Sigmoid colon (tissue), 7 donors: ENCODE measurements around the gene OR52W1. TPM values are rescaled to one million over a fixed set of nuclear protein-coding genes. Genes with fewer than 3 reads are reported as not detected.
A peak's percentile ranks its signal among the peaks of the same experiment; 100 is the strongest.

Source experiments
- DNase-seq: peaks from one replicate; pipeline ENCODE4 v3.0.0-alpha.2; 2019
- H3K27ac ChIP-seq, 4 donors: fragments of 200-600 bp; sonication (generic); one replicate each; pipeline ENCODE4 v1.5.1; 2016 to 2019; ENCODE audit warnings: mild to moderate bottlenecking in 1 of 4
- H3K27me3 ChIP-seq, 3 donors: fragments of 200-600 bp; sonication (generic); one replicate each; pipeline ENCODE4 v1.5.1; 2019; ENCODE audit warnings: mild to moderate bottlenecking in 1 of 3
- H3K36me3 ChIP-seq, 4 donors: fragments of 200-600 bp; sonication (generic); one replicate each; pipeline ENCODE4 v1.5.1; 2016 to 2019
- H3K4me1 ChIP-seq, 4 donors: fragments of 200-600 bp; sonication (generic); one replicate each; pipeline ENCODE4 v1.5.1; 2017 to 2019
- H3K4me3 ChIP-seq, 4 donors: fragments of 200-600 bp; sonication (generic); one replicate each; pipeline ENCODE4 v1.5.1; 2017 to 2019; ENCODE audit warnings: mild to moderate bottlenecking in 2 of 4, moderate library complexity in 1 of 4
- H3K9me3 ChIP-seq, 4 donors: fragments of 200-600 bp in 3 of 4; sonication (generic) in 3 of 4; one replicate each; pipeline versions ENCODE4 v1.5.1 to v1.6.1; 2013 to 2019
- CTCF ChIP-seq, 4 experiments: fragments of 450-650 bp in 3 of 4; fragments of 200-600 bp in 1 of 4; IDR thresholded peaks; one replicate each; pipeline ENCODE4 v1.5.1; 2016 to 2019; ENCODE audit warnings: antibody characterized with exemption in 4 of 4, mild to moderate bottlenecking in 3 of 4, moderate library complexity in 2 of 4
- EP300 ChIP-seq, 4 donors: sonication (generic); formaldehyde crosslinking; IDR thresholded peaks; one replicate each; pipeline ENCODE4 v1.6.1; 2017; ENCODE audit warnings: antibody characterized with exemption in 4 of 4
- POLR2A ChIP-seq, 2 donors: fragments of 450-650 bp; IDR thresholded peaks; one replicate each; pipeline ENCODE4 v1.6.1; 2016; ENCODE audit warnings: antibody characterized with exemption in 2 of 2, mild to moderate bottlenecking in 2 of 2, moderate library complexity in 2 of 2
- POLR2AphosphoS5 ChIP-seq, 4 donors: sonication (generic); formaldehyde crosslinking; IDR thresholded peaks; one replicate each; pipeline ENCODE4 v1.6.1; 2017; ENCODE audit warnings: antibody characterized with exemption in 4 of 4
- WGBS, 2 donors: extraction: QIAGEN DNeasy Blood & Tissue Kit; methylation state at CpG; one replicate each; pipeline ENCODE4 v1.1.7; 2013; 5-methylcytosine and 5-hydroxymethylcytosine counted together
- intact Hi-C: fragments of 100-400 bp; cut with DNase I; formaldehyde crosslinking; loops from one replicate; pipeline ENCODE4 v1.15.1; 2023
- polyA plus RNA-seq, 3 donors: library from polyadenylated mRNA; stranded (reverse); fragments of 200-250 nt; gene quantifications; one replicate each; pipeline ENCODE4 v1.2.3, GENCODE V29; 2013
- total RNA-seq, 4 donors: library from RNA; depleted of rRNA; stranded (reverse); fragments of >200 nt; gene quantifications; one replicate each; pipeline ENCODE4 v1.1.0, GENCODE V29; 2016
- donor health status: healthy with polysubstance abuse.
- donor health status: Bipolar disorder and iron deficiency.
- donor health status: healthy.

The OR52W1 gene
- total and polyA plus RNA-seq, 7 donors, result not detected

DNA sequence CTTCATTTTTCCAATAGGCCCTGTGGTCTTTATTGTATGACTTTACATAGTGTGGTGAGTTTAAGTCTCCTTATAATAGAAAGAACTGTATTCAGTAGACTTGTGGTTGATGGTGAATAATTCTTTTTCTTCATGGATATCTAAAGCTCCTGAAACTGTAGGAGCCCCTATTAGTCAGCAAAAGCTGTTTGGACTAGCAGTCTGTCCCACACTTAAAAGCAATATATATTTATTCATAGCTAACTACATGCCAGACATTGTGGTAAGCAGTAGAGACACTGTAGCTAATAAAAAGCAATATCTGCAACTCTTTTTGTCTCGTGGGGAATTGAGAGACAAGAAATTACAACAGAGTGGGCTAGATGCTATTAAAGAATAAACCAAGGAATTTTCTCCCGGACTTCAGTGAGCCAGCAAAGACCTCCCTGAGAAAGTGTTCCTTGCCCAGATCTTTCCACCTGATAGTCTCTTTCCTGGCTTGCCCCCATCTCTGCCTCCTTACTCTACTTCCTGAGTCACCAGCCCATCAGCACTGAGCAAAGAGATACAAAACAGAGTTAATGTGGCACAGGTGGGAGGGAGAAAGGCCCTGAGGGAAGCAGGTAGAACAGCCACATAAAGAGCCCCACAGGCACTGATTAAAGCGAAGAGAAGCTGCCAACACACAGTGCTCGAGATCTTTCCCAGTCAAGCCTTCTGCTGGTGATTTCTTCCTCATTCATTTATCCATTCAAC lies 1.4 kb upstream of the OR52W1 start:
- Histone ChIP-seq H3K9me3 (no peaks in the 10 kb centered on the region), H3K36me3 (no peaks in the 10 kb centered on the region), H3K4me1 (no peaks in the 10 kb centered on the region), H3K27me3 (no peaks in the 10 kb centered on the region), H3K4me3 (no peak overlapping the region), H3K27ac (no peak overlapping the region)
- no peak for DNase-seq
- TF ChIP-seq CTCF (IDR thresholded peaks at IDR 0.05) (no peak), POLR2A (IDR thresholded peaks at IDR 0.05) (no peak), EP300 (IDR thresholded peaks at IDR 0.05) (no peak), POLR2AphosphoS5 (IDR thresholded peaks at IDR 0.05) (no peak)
- intact Hi-C loops, result no loop called here
- WGBS, 2 donors, result 83 to 91% methylated on average over 4 of the region's 4 CpGs

- TF ChIP-seq POLR2AphosphoS5 (IDR thresholded peaks at IDR 0.05) (peak in 1 of 4 donors; percentile 40), CTCF (IDR thresholded peaks at IDR 0.05) (no peak)
Observed at GRCh38 chr11:6200975-6201374, 2.0 kb downstream of the OR52W1 start.

GRCh38 chr11:6201481-6201880 lies 2.5 kb downstream of the OR52W1 start:
- Histone ChIP-seq H3K27me3 (no peaks in the 10 kb centered on the region), H3K4me1 (peaks cover 0 to 9% (median 3%) of the 10 kb centered on the region in 4 donors), H3K9me3 (no peaks in the 10 kb centered on the region), H3K27ac (no peak overlapping the region), H3K36me3 (peaks cover 0 to 7% (median 0%) of the 10 kb centered on the region in 4 donors), H3K4me3 (no peak overlapping the region)
- DNase-seq, result no peak
- TF ChIP-seq EP300 (IDR thresholded peaks at IDR 0.05) (no peak), POLR2A (IDR thresholded peaks at IDR 0.05) (no peak), POLR2AphosphoS5 (IDR thresholded peaks at IDR 0.05) (no peak), CTCF (IDR thresholded peaks at IDR 0.05) (no peak)
- WGBS, 2 donors, result 79 to 82% methylated on average over 2 of the region's 2 CpGs
- intact Hi-C loops, result no loop called here

More at GRCh38 chr11:6200975-6201374, 2.0 kb downstream of the OR52W1 start:
- DNase-seq, result no peak
- Histone ChIP-seq H3K9me3 (no peaks in the 10 kb centered on the region), H3K4me1 (peaks cover 0 to 4% (median under 1%) of the 10 kb centered on the region in 4 donors), H3K27me3 (no peaks in the 10 kb centered on the region), H3K4me3 (no peak overlapping the region), H3K36me3 (peaks cover 0 to 7% (median 0%) of the 10 kb centered on the region in 4 donors), H3K27ac (no peak overlapping the region)
- 84 to 89% methylated on average over 4 of the region's 4 CpGs for WGBS, 2 donors
- intact Hi-C loops, result no loop called here

- Histone ChIP-seq H3K4me1 (peaks cover 0 to 14% (median 5%) of the 10 kb centered on the region in 4 donors), H3K36me3 (peaks cover 0 to 7% (median 0%) of the 10 kb centered on the region in 4 donors), H3K27me3 (no peaks in the 10 kb centered on the region), H3K9me3 (no peaks in the 10 kb centered on the region), H3K4me3 (no peak overlapping the region), H3K27ac (no peak overlapping the region)
- no peak for DNase-seq
- intact Hi-C loops, result no loop called here
- TF ChIP-seq CTCF (IDR thresholded peaks at IDR 0.05), result no peak
- TF ChIP-seq EP300 (IDR thresholded peaks at IDR 0.05), result no peak
- no peak for TF ChIP-seq POLR2AphosphoS5 (IDR thresholded peaks at IDR 0.05)
- no peak for TF ChIP-seq POLR2A (IDR thresholded peaks at IDR 0.05)
- WGBS, 2 donors, result 86 to 96% methylated on average over 1 of the region's 1 CpG
Observed at GRCh38 chr11:6202041-6202440, 3.0 kb downstream of the OR52W1 start.
